ENCODE results near the gene MYO19. TPM values are rescaled to one million over a fixed set of nuclear protein-coding genes. Genes with fewer than 3 reads are reported as not detected.

The MYO19 gene
- total RNA-seq, 4 donors from 2014 or later: 134 to 366 (median 154) TPM

- Histone ChIP-seq H3K4me3 (no peak overlapping the region), H3K9me3 (no peaks in the 10 kb centered on the region), H3K4me1 (no peaks in the 10 kb centered on the region), H3K36me3 (peaks cover 90% of the 10 kb centered on the region), H3K27ac (no peak overlapping the region), H3K27me3 (no peaks in the 10 kb centered on the region)
- DNase-seq (ENCODE audit: low spot score in 2 of 2): peak in 1 of 2 donors; percentile 22
- no peak for TF ChIP-seq POLR2A (IDR thresholded peaks at IDR 0.05)
- no peak for TF ChIP-seq EP300 (IDR thresholded peaks at IDR 0.05)
- TF ChIP-seq POLR2AphosphoS5 (IDR thresholded peaks at IDR 0.05): no peak
- TF ChIP-seq, protein P1, sequence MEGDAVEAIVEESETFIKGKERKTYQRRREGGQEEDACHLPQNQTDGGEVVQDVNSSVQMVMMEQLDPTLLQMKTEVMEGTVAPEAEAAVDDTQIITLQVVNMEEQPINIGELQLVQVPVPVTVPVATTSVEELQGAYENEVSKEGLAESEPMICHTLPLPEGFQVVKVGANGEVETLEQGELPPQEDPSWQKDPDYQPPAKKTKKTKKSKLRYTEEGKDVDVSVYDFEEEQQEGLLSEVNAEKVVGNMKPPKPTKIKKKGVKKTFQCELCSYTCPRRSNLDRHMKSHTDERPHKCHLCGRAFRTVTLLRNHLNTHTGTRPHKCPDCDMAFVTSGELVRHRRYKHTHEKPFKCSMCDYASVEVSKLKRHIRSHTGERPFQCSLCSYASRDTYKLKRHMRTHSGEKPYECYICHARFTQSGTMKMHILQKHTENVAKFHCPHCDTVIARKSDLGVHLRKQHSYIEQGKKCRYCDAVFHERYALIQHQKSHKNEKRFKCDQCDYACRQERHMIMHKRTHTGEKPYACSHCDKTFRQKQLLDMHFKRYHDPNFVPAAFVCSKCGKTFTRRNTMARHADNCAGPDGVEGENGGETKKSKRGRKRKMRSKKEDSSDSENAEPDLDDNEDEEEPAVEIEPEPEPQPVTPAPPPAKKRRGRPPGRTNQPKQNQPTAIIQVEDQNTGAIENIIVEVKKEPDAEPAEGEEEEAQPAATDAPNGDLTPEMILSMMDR (IDR thresholded peaks at IDR 0.05): no peak
- WGBS: 97% methylated on average over 8 of the region's 8 CpGs
Observed at GRCh38 chr17:36505171-36505570, 29.5 kb downstream of the MYO19 start.

GRCh38 chr17:36504156-36504545, 30.5 kb downstream of the MYO19 start:
- WGBS: 100% methylated on average over 5 of the region's 5 CpGs
- Histone ChIP-seq H3K4me1 (no peaks in the 10 kb centered on the region), H3K27ac (no peak overlapping the region), H3K9me3 (no peaks in the 10 kb centered on the region), H3K4me3 (no peak overlapping the region), H3K27me3 (no peaks in the 10 kb centered on the region), H3K36me3 (peaks cover 83% of the 10 kb centered on the region)
- no peak for TF ChIP-seq POLR2AphosphoS5 (IDR thresholded peaks at IDR 0.05)
- no peak for TF ChIP-seq POLR2A (IDR thresholded peaks at IDR 0.05)
- no peak for TF ChIP-seq EP300 (IDR thresholded peaks at IDR 0.05)
- TF ChIP-seq, protein P1 (IDR thresholded peaks at IDR 0.05): no peak
- DNase-seq (ENCODE audit: low spot score in 2 of 2): peak in 1 of 2 donors; percentile 2

GRCh38 chr17:36503456-36504155, 31.1 kb downstream of the MYO19 start:
- WGBS: 81% methylated on average over 7 of the region's 7 CpGs
- TF ChIP-seq EP300 (IDR thresholded peaks at IDR 0.05): no peak
- no peak for TF ChIP-seq POLR2A (IDR thresholded peaks at IDR 0.05)
- TF ChIP-seq, protein P1 (IDR thresholded peaks at IDR 0.05): no peak
- no peak for TF ChIP-seq POLR2AphosphoS5 (IDR thresholded peaks at IDR 0.05)
- H3K27me3 ChIP-seq: no peaks in the 10 kb centered on the region
- peak in 1 of 2 donors; percentile 17 for DNase-seq (ENCODE audit: low spot score in 2 of 2)
- no peaks in the 10 kb centered on the region for H3K4me1 ChIP-seq
- no peak overlapping the region for H3K27ac ChIP-seq
- no peaks in the 10 kb centered on the region for H3K9me3 ChIP-seq
- H3K4me3 ChIP-seq: no peak overlapping the region
- H3K36me3 ChIP-seq: peaks cover 83% of the 10 kb centered on the region

GRCh38 chr17:36501963-36502362, 32.7 kb downstream of the MYO19 start:
- H3K36me3 ChIP-seq: peaks cover 85% of the 10 kb centered on the region
- no peak overlapping the region for H3K27ac ChIP-seq
- no peaks in the 10 kb centered on the region for H3K9me3 ChIP-seq
- peak in 1 of 2 donors; percentile 44 for DNase-seq (ENCODE audit: low spot score in 2 of 2)
- WGBS: 95% methylated on average over 6 of the region's 6 CpGs
- H3K27me3 ChIP-seq: no peaks in the 10 kb centered on the region
- no peak overlapping the region for H3K4me3 ChIP-seq
- no peaks in the 10 kb centered on the region for H3K4me1 ChIP-seq
- TF ChIP-seq POLR2A (IDR thresholded peaks at IDR 0.05) (no peak), EP300 (IDR thresholded peaks at IDR 0.05) (no peak), POLR2AphosphoS5 (IDR thresholded peaks at IDR 0.05) (no peak)
- TF ChIP-seq, protein P1 (IDR thresholded peaks at IDR 0.05): no peak

- no peaks in the 10 kb centered on the region for H3K27me3 ChIP-seq
- H3K36me3 ChIP-seq: peaks cover 85% of the 10 kb centered on the region
- no peak overlapping the region for H3K27ac ChIP-seq
- 90% methylated on average over 3 of the region's 3 CpGs for WGBS
- H3K9me3 ChIP-seq: no peaks in the 10 kb centered on the region
- DNase-seq (ENCODE audit: low spot score in 2 of 2): peak in 1 of 2 donors; percentile 45
- no peak for TF ChIP-seq POLR2A (IDR thresholded peaks at IDR 0.05)
- H3K4me3 ChIP-seq: no peak overlapping the region
- H3K4me1 ChIP-seq: no peaks in the 10 kb centered on the region
Observed at GRCh38 chr17:36501351-36501750, 33.3 kb downstream of the MYO19 start.

Data from suprapubic skin (tissue), 4 donors.